HG02938 (cell line): ENCODE measurements around the gene DLL1.
A peak's percentile ranks its signal among the peaks of the same experiment; 100 is the strongest.

Experiments
- ATAC-seq: cut with Tn5 transposase; IDR thresholded peaks from one replicate; pipeline ENCODE4 v1.9.1; 2021; ENCODE audit warnings: mild to moderate bottlenecking, moderate library complexity; ENCODE audit not compliant: unreplicated experiment

The DLL1 gene

DNA sequence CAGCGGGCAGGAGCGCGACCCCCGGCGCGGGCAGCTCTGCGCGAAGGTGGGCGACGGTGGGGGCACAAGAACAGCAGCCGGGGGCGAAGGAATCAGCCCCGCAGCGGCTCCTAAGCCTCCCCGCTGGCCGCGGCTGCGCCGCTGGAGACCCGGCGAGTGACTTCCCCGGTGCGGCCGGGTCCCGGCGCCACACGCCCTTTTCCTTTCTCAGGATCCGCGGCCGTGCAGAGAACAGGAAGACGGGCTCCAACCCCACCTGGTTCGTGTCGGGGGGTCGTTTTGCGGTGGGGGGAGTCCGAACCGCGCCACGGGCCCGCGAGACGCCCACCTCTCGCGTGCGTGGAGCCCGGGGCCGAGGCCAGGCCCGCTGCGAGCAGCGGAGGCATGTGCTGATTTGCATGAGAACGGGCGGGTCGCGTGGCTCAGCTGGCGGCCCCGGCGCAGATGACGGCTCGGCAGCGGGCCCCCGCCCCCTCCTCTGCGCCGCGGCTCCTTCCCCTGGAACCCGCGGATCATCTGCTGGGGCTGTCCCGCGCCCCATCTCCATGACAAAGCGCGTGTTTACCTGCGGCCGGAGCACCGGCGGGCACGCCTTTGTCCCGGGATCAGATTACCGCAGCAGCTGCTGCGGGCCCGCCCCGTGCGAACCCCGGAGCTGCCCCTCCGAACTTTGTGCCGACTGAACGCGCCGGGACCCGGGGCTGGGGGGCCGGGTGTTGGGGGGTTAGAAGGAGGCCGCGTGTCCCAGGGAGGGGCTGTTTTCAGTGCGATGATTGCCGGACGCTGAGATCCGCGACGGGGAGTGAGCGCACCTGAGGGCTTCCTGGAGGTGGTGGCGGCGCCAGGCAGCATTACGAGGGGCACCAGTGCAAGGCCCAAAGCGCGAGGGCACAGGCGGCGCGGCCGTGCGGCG lies 4.9 kb upstream of the DLL1 start:
- ATAC-seq: peak; percentile 51

- ATAC-seq: no peak
These were observed 4.1 kb upstream of the DLL1 start for GRCh38 chr6:170294813-170295509.

GRCh38 chr6:170294298-170294730 lies 3.4 kb upstream of the DLL1 start:
- no peak for ATAC-seq

DNA sequence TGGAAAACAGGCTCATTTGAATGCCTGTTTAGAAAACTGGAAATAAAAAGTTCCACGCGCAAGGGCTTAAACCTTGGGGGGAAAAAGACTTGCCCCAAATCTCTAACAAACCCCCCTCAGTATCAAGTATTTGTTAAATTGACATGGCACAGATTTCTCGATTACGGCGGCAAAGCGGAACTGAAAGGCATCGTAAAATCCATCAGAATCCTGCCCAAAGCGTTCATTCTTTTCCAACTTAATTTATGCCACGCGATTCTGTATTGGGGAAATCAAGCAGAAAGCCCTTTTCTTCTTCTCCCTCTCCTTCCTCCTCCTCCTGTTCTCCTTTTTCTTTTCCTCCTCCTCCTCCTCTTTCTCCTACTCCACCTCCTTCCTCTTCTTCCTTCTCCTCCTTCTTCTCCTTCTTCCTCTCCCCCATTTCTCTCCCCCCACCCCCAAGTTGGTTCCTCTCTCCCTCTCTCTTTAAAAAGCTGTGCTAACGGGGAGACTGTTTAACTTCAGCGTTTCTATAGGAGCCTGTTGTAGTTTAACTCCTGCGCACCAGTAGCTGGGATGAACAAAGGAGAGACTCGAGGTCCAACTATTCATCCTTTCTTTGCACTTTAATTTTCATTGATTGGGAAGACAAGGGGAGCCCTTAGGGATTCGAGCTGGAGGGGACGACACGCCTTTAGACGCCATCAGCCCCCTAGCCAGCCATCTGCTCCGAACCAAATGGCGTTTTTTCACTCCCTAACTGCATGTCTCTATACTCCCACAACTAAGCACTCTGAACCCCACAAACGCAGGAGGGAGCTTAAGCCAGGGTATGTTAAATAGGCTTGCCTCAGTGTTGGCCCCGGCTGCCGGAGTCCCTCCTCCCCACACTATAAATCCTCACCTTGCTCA lies 2.7 kb upstream of the DLL1 start:
- ATAC-seq: no peak

GRCh38 chr6:170292407-170293158 lies 1.7 kb upstream of the DLL1 start:
- no peak for ATAC-seq

DNA sequence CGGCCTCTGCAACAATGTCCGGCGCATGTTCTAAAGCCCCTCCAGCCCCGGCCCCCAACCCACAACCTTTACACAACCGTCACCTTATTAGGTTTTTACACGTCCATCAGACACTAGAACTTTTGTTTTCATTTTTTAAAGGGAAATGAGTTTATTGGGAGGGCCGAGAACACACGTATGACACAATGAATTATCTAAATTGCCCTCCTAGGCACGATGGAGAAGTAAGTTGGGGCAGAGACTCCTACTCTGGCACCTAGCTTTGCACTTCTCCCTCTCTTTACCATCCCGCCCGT lies 1.2 kb upstream of the DLL1 start:
- no peak for ATAC-seq

DNA sequence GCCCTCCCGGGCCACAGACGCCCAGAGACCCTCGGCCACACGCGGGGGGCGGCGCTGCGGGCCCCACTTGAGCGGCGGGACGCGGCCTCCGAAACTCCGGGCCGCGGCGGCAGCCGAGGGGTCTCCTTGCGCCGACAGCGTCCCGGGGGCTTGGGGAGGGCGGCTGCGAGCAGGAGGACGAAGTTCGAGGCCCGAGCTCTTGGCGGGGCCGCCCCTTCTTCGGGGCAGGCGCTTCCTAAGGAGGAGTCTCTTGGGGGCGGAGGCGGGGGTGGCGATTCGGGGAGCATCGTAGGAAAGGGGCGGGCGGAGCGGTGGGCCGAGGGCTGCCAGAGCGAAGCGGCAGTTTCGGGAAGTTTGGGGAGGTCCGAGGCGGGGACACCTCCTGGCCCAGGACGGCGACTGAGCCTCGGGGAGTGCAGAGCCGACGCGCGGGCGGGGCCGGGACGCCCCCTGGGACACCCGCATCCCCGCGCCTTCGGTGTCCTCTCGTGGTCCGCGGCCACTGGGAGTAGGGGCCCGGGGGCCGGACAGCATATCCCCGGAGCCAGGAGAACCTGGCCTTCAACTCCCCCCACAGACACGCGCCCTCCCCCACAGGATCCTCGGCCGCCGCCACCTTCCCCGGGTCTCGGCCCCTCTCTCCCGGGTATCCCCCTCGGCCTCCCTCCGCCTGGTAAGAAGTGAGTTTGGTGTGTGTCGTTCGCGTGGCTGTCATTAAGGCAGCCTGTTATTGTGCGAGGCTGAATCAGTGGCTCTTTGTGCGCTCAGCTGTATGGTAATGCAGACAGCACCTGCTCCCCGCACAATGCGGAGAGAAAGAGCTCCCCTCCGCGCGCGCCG lies 613 bp upstream of the DLL1 start:
- peak; percentile 35 for ATAC-seq

DNA sequence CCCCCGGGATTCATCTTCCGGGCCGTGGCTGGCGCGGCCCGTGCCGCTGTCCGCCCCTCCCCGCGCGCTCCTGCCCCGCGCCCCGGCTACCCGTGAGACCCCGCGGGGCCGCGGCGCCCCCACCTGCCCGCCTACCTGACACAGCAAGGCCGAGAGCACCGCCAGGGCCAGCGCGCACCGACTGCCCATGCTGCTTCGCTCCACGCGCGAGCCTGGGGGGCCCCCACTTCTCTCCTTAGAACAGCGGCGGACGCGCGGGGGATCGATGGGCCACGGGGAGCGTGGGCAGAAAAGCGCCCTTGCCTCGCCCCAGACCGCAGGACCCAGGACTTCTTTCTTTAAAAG lies 955 bp downstream of the DLL1 start:
- no peak for ATAC-seq

GRCh38 chr6:170289180-170289931 lies 1.5 kb downstream of the DLL1 start:
- ATAC-seq: no peak

DNA sequence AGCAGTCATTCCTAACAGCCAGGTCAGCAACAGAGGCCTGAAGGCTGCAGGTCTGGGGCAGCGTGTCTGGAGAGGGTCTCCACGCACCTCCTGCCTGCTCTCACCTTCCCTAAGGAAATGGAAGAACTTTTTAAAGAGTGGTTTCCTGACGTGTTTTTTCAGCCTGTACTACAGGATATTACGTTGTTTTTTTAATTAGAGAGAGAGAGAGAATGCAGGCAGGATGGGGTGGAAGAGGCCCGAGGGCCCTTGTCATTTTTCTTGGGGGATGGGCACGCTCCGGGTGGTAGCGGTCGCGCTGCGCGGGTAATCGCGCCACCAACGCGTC lies 2.1 kb downstream of the DLL1 start:
- no peak for ATAC-seq

DNA sequence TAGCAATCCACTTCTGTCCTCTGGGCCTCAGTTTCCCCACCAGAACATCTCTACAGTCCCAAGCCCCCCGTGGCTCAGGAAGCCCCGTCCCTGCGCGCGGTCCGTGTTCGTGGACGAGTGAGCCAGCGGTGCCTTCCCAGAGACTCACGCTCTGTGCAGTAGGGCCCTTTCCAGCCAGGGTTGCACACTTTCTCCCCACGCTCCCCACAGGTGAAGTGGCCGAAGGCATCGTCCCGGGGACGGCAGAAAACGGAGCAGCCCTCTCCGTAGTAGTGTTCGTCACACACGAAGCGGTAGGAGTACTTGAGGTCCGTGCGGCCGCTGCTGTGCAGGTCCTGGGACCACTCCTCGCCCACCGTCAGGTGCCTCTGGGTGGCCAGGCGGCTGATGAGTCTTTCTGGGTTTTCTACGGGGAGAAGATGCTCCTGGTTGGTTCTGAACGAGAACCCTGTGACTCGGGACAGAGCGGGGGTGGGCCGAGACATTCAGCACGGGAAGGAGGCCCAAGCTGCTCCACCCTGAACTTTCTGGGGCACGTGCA lies 2.7 kb downstream of the DLL1 start:
- ATAC-seq: no peak

DNA sequence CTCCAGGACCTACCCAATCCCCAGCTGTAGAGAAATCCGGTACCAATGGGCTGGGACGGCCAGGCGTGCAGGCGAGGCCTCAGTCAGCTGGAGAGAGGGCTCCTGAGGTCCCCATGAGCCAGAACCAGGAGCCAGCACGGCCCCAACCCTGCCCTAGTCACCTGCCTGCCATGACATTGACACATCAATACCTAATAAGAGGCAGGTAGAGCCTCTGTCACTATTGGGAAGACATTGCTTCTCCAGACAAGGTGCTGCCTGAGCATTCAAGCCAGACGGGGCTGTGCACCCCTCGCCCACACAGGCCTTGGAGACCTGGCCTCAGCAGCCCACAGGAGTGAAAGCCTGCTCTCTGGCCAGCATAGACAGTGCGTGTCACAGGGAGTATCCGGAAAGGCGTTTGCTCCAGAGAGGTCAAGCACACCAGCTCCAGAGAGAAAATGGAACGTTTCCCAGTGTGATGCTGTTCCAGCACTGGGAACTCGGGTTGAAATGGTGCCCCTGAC lies 3.5 kb downstream of the DLL1 start:
- ATAC-seq: no peak

DNA sequence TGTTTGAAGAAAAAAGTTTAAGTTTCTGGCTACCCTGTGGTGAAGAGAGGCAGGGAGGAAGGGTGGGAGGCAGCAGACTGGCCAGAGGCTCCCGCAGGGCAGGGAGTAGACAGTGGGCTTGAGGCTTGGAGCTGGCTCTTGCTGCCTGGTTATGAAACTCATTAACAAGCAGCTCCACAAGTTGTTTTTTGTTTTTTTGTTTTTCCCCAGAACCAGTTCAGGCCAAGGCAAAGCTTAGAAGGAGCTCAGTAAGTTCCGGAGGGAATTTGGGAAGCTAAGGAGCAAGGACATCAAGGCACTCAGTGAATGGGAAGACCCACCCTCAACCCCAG lies 4.0 kb downstream of the DLL1 start:
- no peak for ATAC-seq

- ATAC-seq: no peak
These were observed 4.5 kb downstream of the DLL1 start for GRCh38 chr6:170286246-170286933.

GRCh38 chr6:170285482-170285881 lies 5.4 kb downstream of the DLL1 start:
- ATAC-seq: no peak

- ATAC-seq: no peak
These were observed 5.9 kb downstream of the DLL1 start for GRCh38 chr6:170284866-170285469.

DNA sequence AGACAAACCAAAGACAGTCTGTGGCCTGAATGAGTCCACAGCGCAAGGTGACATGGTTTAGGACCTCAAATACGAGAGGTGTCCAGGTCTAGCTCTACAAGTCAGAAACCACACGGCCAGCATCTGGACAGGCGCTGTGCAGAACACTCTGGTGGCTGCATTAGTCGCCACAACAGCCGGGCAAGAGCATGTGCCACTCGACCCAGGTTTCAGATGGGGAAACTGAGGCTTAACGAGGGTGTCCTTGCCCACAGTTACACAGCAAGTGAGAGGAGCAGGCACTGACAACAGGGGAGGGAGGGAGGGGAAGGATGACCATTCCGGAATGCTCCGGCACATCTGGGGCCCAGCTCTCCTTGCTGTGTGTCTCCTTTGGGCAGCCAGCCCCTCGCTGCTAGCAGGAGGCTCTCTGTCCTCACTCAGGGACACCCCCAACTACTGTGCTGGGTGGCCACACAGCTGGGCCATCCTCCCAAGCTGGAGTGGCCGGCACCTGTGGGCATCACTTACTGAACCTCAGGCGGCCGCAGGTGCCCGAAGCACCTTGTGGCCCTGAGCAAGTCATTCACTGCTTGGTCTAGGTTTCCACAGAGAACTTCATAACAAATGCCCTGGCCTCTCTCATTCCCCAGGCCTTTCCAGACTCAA lies 6.6 kb downstream of the DLL1 start:
- no peak for ATAC-seq
